AG09309 (cell line): ENCODE data around the gene GARNL3.

Source experiments
- DNase-seq: peaks from one replicate; pipeline ENCODE4 v3.0.0-alpha.2; 2010; ENCODE audit warnings: low read depth
- H3K4me3 ChIP-seq: 2 replicates; pipeline ENCODE4 v1.5.1; 2011; ENCODE audit warnings: mild to moderate bottlenecking, low read depth, low read length, moderate library complexity; ENCODE audit not compliant: control insufficient read depth
- CTCF ChIP-seq: IDR thresholded peaks from 2 replicates; pipeline ENCODE4 v1.5.1; 2011; ENCODE audit warnings: mild to moderate bottlenecking, low read depth, low read length, inconsistent platforms; ENCODE audit not compliant: insufficient read depth, control insufficient read depth; ENCODE audit errors: missing control alignments

GARNL3 gene

GRCh38 chr9:127384901-127385300 is 120.3 kb downstream of the GARNL3 start:
- H3K4me3 ChIP-seq: no peak overlapping the region
- no peak for DNase-seq
- peak; percentile 8 for TF ChIP-seq CTCF

GRCh38 chr9:127386249-127386648 is 121.7 kb downstream of the GARNL3 start:
- no peak overlapping the region for H3K4me3 ChIP-seq
- TF ChIP-seq CTCF: no peak
- no peak for DNase-seq

- DNase-seq: no peak
- TF ChIP-seq CTCF: no peak
- H3K4me3 ChIP-seq: no peak overlapping the region
Observed at GRCh38 chr9:127386981-127387380, 122.4 kb downstream of the GARNL3 start.

DNA sequence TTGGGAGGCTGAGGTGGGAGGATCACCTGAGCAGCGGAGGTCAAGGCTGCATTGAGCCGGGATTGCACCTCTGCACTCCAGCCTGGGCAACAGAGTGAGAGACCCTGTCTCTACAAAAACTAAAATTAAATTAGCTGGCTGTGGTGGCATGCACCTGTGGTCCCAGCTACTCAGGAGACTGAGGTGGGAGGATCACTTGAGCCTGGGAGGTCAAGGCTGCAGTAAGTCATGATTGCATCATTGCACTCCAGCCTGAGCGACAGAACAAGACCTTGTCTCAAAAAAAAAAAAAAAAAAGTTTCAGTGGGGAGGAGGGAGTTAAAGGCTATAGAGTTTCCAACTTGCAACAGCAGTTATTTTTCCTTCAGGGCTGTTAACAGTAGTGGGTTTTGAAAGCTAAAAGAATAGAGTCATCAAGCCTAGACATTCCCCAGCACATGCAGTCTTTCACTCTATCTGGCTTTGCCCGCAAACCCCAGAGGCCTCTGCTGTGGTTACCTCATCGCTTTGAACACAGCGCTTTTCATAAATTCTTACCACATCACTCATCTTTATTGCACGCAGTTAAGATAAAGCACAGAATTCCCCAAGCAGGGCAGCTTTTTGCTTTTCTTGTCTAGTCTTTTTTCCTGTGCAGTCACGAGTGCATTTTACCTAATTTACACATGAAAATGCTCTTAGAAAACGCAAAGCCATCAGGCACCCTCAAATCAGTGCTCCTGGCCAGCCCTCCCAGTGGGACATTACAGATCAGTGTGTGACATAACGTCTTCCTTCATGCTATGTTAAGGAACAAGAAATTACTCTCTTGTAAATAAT is 123.7 kb downstream of the GARNL3 start:
- peak; percentile 91 for DNase-seq
- TF ChIP-seq CTCF: no peak
- H3K4me3 ChIP-seq: no peak overlapping the region

GRCh38 chr9:127388856-127389238 is 124.3 kb downstream of the GARNL3 start:
- TF ChIP-seq CTCF: no peak
- no peak for DNase-seq
- no peak overlapping the region for H3K4me3 ChIP-seq

- no peak for TF ChIP-seq CTCF
- no peak for DNase-seq
- H3K4me3 ChIP-seq: no peak overlapping the region
Observed at GRCh38 chr9:127389381-127390247, 125.0 kb downstream of the GARNL3 start.
